Mesendoderm (in vitro differentiated cells): ENCODE measurements around the gene FAF1.

Source experiments
- DNase-seq: peaks from one replicate; pipeline ENCODE4 v3.0.0; 2013
- H2AK5ac ChIP-seq: 2 replicates; pipeline ENCODE4 v1.6.1; 2013; ENCODE audit warnings: low read length, inconsistent platforms
- H2BK120ac ChIP-seq: 2 replicates; pipeline ENCODE4 v1.6.1; 2013; ENCODE audit warnings: low read depth, mild to moderate bottlenecking, low read length, moderate library complexity, mixed read lengths
- H2BK15ac ChIP-seq: replicated peaks from 2 replicates; pipeline ENCODE4 v1.6.1; 2013; ENCODE audit warnings: low read depth, mild to moderate bottlenecking, moderate library complexity
- H2BK5ac ChIP-seq: 2 replicates; pipeline ENCODE4 v1.6.1; 2013; ENCODE audit warnings: low read length, inconsistent platforms
- H3K18ac ChIP-seq: 2 replicates; pipeline ENCODE4 v1.6.1; 2013; ENCODE audit warnings: mild to moderate bottlenecking, low read length, mixed read lengths
- H3K23ac ChIP-seq: one replicate; pipeline ENCODE4 v1.6.1; 2013; ENCODE audit warnings: low read length
- H3K27ac ChIP-seq: 2 replicates; pipeline ENCODE4 v1.5.1; 2013; ENCODE audit warnings: low read depth, mild to moderate bottlenecking, inconsistent platforms, low read length, moderate library complexity
- H3K27me3 ChIP-seq: 2 replicates; pipeline ENCODE4 v1.6.1; 2013; ENCODE audit warnings: low read length, control low read depth, mild to moderate bottlenecking, inconsistent platforms; ENCODE audit not compliant: insufficient read depth, poor library complexity
- H3K36me3 ChIP-seq: 2 replicates; pipeline ENCODE4 v1.6.1; 2013; ENCODE audit warnings: low read length, inconsistent platforms; ENCODE audit not compliant: control insufficient read depth, insufficient read depth
- H3K4ac ChIP-seq: one replicate; pipeline ENCODE4 v1.6.1; 2013; ENCODE audit warnings: low read depth, mild to moderate bottlenecking, low read length, moderate library complexity
- H3K4me1 ChIP-seq: 2 replicates; pipeline ENCODE4 v1.6.1; 2013; ENCODE audit warnings: low read depth, low read length, inconsistent platforms; ENCODE audit not compliant: control insufficient read depth
- H3K4me2 ChIP-seq: 2 replicates; pipeline ENCODE4 v1.6.1; 2013; ENCODE audit warnings: low read length
- H3K4me3 ChIP-seq: 2 replicates; pipeline ENCODE4 v1.5.1; 2013; ENCODE audit warnings: mild to moderate bottlenecking, low read length
- H3K56ac ChIP-seq: one replicate; pipeline ENCODE4 v1.6.1; 2013; ENCODE audit warnings: low read length
- H3K79me1 ChIP-seq: 2 replicates; pipeline ENCODE4 v1.6.1; 2013; ENCODE audit warnings: low read length, inconsistent platforms
- H3K79me2 ChIP-seq: 2 replicates; pipeline ENCODE4 v1.6.1; 2013; ENCODE audit warnings: mild to moderate bottlenecking, low read length; ENCODE audit not compliant: control insufficient read depth, insufficient read depth
- H3K9ac ChIP-seq: 2 replicates; pipeline ENCODE4 v1.6.1; 2013; ENCODE audit warnings: low read length, inconsistent platforms
- H4K5ac ChIP-seq: one replicate; pipeline ENCODE4 v1.6.1; 2013; ENCODE audit warnings: low read length
- H4K8ac ChIP-seq: one replicate; pipeline ENCODE4 v1.6.1; 2013; ENCODE audit warnings: low read depth, mild to moderate bottlenecking, control low read depth, low read length, moderate library complexity
- WGBS: extraction: QIAGEN DNeasy Blood & Tissue Kit; methylation state at CpG from one replicate; pipeline ENCODE4 v1.1.7; 2013; ENCODE audit warnings: low lambda C conversion rate, missing lambda C conversion rate; ENCODE audit not compliant: insufficient coverage; ENCODE audit errors: extremely low coverage; 5-methylcytosine and 5-hydroxymethylcytosine counted together

The FAF1 gene

GRCh38 chr1:50564417-50564816, 395.6 kb downstream of the FAF1 start:
- Histone ChIP-seq H3K36me3 (no peaks in the 10 kb centered on the region), H3K4ac (no peak overlapping the region), H3K9ac (no peak overlapping the region), H3K56ac (no peak overlapping the region), H3K18ac (no peak overlapping the region), H2BK5ac (no peak overlapping the region), H4K8ac (no peak overlapping the region), H2BK15ac (no peak overlapping the region), H3K79me2 (no peaks in the 10 kb centered on the region), H3K27me3 (no peaks in the 10 kb centered on the region), H3K4me2 (no peak overlapping the region), H3K4me1 (peaks cover 5% of the 10 kb centered on the region), H3K4me3 (no peak overlapping the region), H2AK5ac (no peak overlapping the region), H3K23ac (no peak overlapping the region), H3K79me1 (no peaks in the 10 kb centered on the region), H2BK120ac (no peak overlapping the region), H3K27ac (no peak overlapping the region), H4K5ac (no peak overlapping the region)
- DNase-seq = no peak
- no CpG with 5 or more reads among the region's 1 CpG for WGBS

GRCh38 chr1:50562106-50562505, 398.0 kb downstream of the FAF1 start:
- H3K4me2 ChIP-seq = no peak overlapping the region

GRCh38 chr1:50559421-50559820, 400.6 kb downstream of the FAF1 start:
- H3K4ac ChIP-seq = no peak overlapping the region
- H3K9ac ChIP-seq = no peak overlapping the region
- no peaks in the 10 kb centered on the region for H3K27me3 ChIP-seq
- no CpG with 5 or more reads among the region's 3 CpGs for WGBS
- no peak overlapping the region for H4K5ac ChIP-seq
- no peaks in the 10 kb centered on the region for H3K36me3 ChIP-seq
- H3K23ac ChIP-seq = no peak overlapping the region
- H3K4me2 ChIP-seq = no peak overlapping the region
- H4K8ac ChIP-seq = no peak overlapping the region
- H3K79me2 ChIP-seq = no peaks in the 10 kb centered on the region
- H3K79me1 ChIP-seq = no peaks in the 10 kb centered on the region
- no peak overlapping the region for H3K56ac ChIP-seq
- no peak overlapping the region for H2BK120ac ChIP-seq
- no peak overlapping the region for H3K27ac ChIP-seq
- no peak overlapping the region for H2BK5ac ChIP-seq
- no peak for DNase-seq
- H2BK15ac ChIP-seq = no peak overlapping the region
- H2AK5ac ChIP-seq = no peak overlapping the region
- no peaks in the 10 kb centered on the region for H3K4me1 ChIP-seq
- no peak overlapping the region for H3K4me3 ChIP-seq
- H3K18ac ChIP-seq = no peak overlapping the region

More at GRCh38 chr1:50562106-50562505, 398.0 kb downstream of the FAF1 start:
- no CpG with 5 or more reads among the region's 1 CpG for WGBS
- no peak overlapping the region for H3K23ac ChIP-seq
- no peak overlapping the region for H3K4ac ChIP-seq
- no peak overlapping the region for H2BK15ac ChIP-seq
- H3K79me2 ChIP-seq = no peaks in the 10 kb centered on the region
- H3K36me3 ChIP-seq = no peaks in the 10 kb centered on the region
- no peak overlapping the region for H2BK120ac ChIP-seq
- no peak overlapping the region for H3K9ac ChIP-seq
- no peak overlapping the region for H4K8ac ChIP-seq
- no peak overlapping the region for H4K5ac ChIP-seq
- no peak overlapping the region for H2BK5ac ChIP-seq
- H3K4me3 ChIP-seq = no peak overlapping the region
- no peaks in the 10 kb centered on the region for H3K27me3 ChIP-seq
- H3K56ac ChIP-seq = no peak overlapping the region
- no peaks in the 10 kb centered on the region for H3K4me1 ChIP-seq
- H3K79me1 ChIP-seq = no peaks in the 10 kb centered on the region
- no peak overlapping the region for H3K18ac ChIP-seq
- H3K27ac ChIP-seq = no peak overlapping the region
- no peak overlapping the region for H2AK5ac ChIP-seq
- DNase-seq = no peak

GRCh38 chr1:50553921-50554320, 406.1 kb downstream of the FAF1 start:
- Histone ChIP-seq H2BK15ac (no peak overlapping the region), H3K27me3 (no peaks in the 10 kb centered on the region), H3K4me3 (no peak overlapping the region), H3K4me2 (no peak overlapping the region), H3K56ac (no peak overlapping the region), H3K23ac (no peak overlapping the region), H4K8ac (no peak overlapping the region), H2BK120ac (no peak overlapping the region), H3K79me2 (no peaks in the 10 kb centered on the region), H3K36me3 (no peaks in the 10 kb centered on the region), H2BK5ac (no peak overlapping the region), H3K9ac (no peak overlapping the region), H3K4me1 (no peaks in the 10 kb centered on the region), H3K79me1 (no peaks in the 10 kb centered on the region), H3K4ac (no peak overlapping the region), H3K18ac (no peak overlapping the region), H3K27ac (no peak overlapping the region), H4K5ac (no peak overlapping the region), H2AK5ac (no peak overlapping the region)
- WGBS = no CpG with 5 or more reads among the region's 2 CpGs
- no peak for DNase-seq

- Histone ChIP-seq H3K79me1 (no peaks in the 10 kb centered on the region), H2AK5ac (no peak overlapping the region), H3K79me2 (no peaks in the 10 kb centered on the region), H2BK5ac (no peak overlapping the region), H3K27ac (no peak overlapping the region), H2BK15ac (no peak overlapping the region), H3K23ac (no peak overlapping the region), H3K4me2 (no peak overlapping the region), H3K36me3 (no peaks in the 10 kb centered on the region), H3K4ac (no peak overlapping the region), H3K4me3 (no peak overlapping the region), H3K4me1 (no peaks in the 10 kb centered on the region), H3K9ac (no peak overlapping the region), H3K18ac (no peak overlapping the region), H2BK120ac (no peak overlapping the region), H3K27me3 (no peaks in the 10 kb centered on the region), H4K5ac (no peak overlapping the region), H4K8ac (no peak overlapping the region), H3K56ac (no peak overlapping the region)
- whole genome bisulfite sequencing = no CpG with 5 or more reads among the region's 1 CpG
- no peak for DNase-seq
Measured at GRCh38 chr1:50548243-50548642, 411.8 kb downstream of the FAF1 start.

GRCh38 chr1:50542362-50542761, 417.7 kb downstream of the FAF1 start:
- no peak overlapping the region for H2BK15ac ChIP-seq
- no peaks in the 10 kb centered on the region for H3K79me2 ChIP-seq
- no peaks in the 10 kb centered on the region for H3K36me3 ChIP-seq
- H2AK5ac ChIP-seq = no peak overlapping the region
- no peaks in the 10 kb centered on the region for H3K4me1 ChIP-seq
- no peak overlapping the region for H2BK120ac ChIP-seq
- H3K23ac ChIP-seq = no peak overlapping the region
- DNase-seq = no peak
- H3K79me1 ChIP-seq = no peaks in the 10 kb centered on the region
- H3K27me3 ChIP-seq = no peaks in the 10 kb centered on the region
- no peak overlapping the region for H3K27ac ChIP-seq
- no peak overlapping the region for H3K4me2 ChIP-seq
- no peak overlapping the region for H4K8ac ChIP-seq
- no peak overlapping the region for H2BK5ac ChIP-seq
- H3K18ac ChIP-seq = no peak overlapping the region
- H4K5ac ChIP-seq = no peak overlapping the region
- no peak overlapping the region for H3K4ac ChIP-seq
- H3K9ac ChIP-seq = no peak overlapping the region
- no peak overlapping the region for H3K4me3 ChIP-seq
- H3K56ac ChIP-seq = no peak overlapping the region
